ENCODE measurements around the gene HOXA1.

HOXA1 gene

GRCh38 chr7:27143950-27144780 is 48.4 kb upstream of the HOXA1 start:
- Histone ChIP-seq H3K27me3 (ENCODE audit: control insufficient read depth in 1 of 2, insufficient read depth in 1 of 2, low read length in 2 of 2) (peaks cover 0 to 13% of the 10 kb centered on the region in 2 experiments), H3K23ac (ENCODE audit: low read length in 2 of 2) (no peak overlapping the region), H3K14ac (ENCODE audit: low read length in 2 of 2) (no peak overlapping the region), H3K4ac (ENCODE audit: low read depth in 1 of 2, low read length in 2 of 2) (no peak overlapping the region), H3K4me3 (ENCODE audit: insufficient read depth in 1 of 2, low read depth in 1 of 2, low read length in 2 of 2) (peak overlapping the region in 1 of 2 experiments; percentile 82), H4K8ac (ENCODE audit: low read length) (no peak overlapping the region), H2BK120ac (ENCODE audit: low read depth, low read length) (no peak overlapping the region), H3K4me2 (ENCODE audit: low read length, poor library complexity, severe bottlenecking) (peak overlapping the region; percentile 49), H3K79me1 (replicated peaks; ENCODE audit: low read length, poor library complexity, severe bottlenecking) (peaks cover 16% of the 10 kb centered on the region), H3K9me3 (ENCODE audit: control insufficient read depth, low read length) (no peaks in the 10 kb centered on the region), H2BK12ac (ENCODE audit: low read length in 2 of 2) (no peak overlapping the region), H3K9ac (ENCODE audit: low read length) (peak overlapping the region; percentile 90), H3K36me3 (ENCODE audit: control insufficient read depth in 1 of 2, insufficient read depth in 2 of 2, low read depth in 1 of 2, low read length in 2 of 2) (peaks cover 14 to 40% of the 10 kb centered on the region in 2 experiments), H2BK5ac (ENCODE audit: low read depth, low read length, poor library complexity, severe bottlenecking) (no peak overlapping the region), H3K27ac (ENCODE audit: low read length, poor library complexity, severe bottlenecking) (no peak overlapping the region), H3K18ac (ENCODE audit: low read depth in 1 of 2, low read length in 2 of 2) (no peak overlapping the region), H4K91ac (ENCODE audit: low read length) (no peak overlapping the region), H2BK15ac (ENCODE audit: low read depth, poor library complexity, severe bottlenecking) (no peak overlapping the region), H3K4me1 (ENCODE audit: control insufficient read depth, insufficient read depth, low read depth, low read length) (peaks cover 11% of the 10 kb centered on the region), H2AK5ac (ENCODE audit: low read length, severe bottlenecking) (no peak overlapping the region), H2AFZ (ENCODE audit: low read depth, low read length) (peak overlapping the region; percentile 30)
- WGBS: 63% methylated on average over 32 of the region's 40 CpGs
- DNase-seq: no peak

- Histone ChIP-seq H2BK5ac (ENCODE audit: low read depth, low read length, poor library complexity, severe bottlenecking) (peak within 1 kb of the TSS; percentile 90), H3K18ac (ENCODE audit: low read depth in 1 of 2, low read length in 2 of 2) (peak within 1 kb of the TSS; percentile 37 to 78), H3K23ac (ENCODE audit: low read length in 2 of 2) (peak within 1 kb of the TSS in 1 of 2 experiments; percentile 34), H2BK15ac (ENCODE audit: low read depth, poor library complexity, severe bottlenecking) (peak within 1 kb of the TSS; percentile 36), H4K91ac (ENCODE audit: low read length) (peak within 1 kb of the TSS; percentile 54), H3K4me1 (ENCODE audit: control insufficient read depth, insufficient read depth, low read depth, low read length) (peaks cover 8% of the 10 kb centered on the region), H3K9ac (ENCODE audit: low read length) (peak within 1 kb of the TSS; percentile 97), H3K4ac (ENCODE audit: low read depth in 1 of 2, low read length in 2 of 2) (peak within 1 kb of the TSS; percentile 31 to 53), H3K4me2 (ENCODE audit: low read length, poor library complexity, severe bottlenecking) (peak within 1 kb of the TSS; percentile 85), H3K27me3 (ENCODE audit: control insufficient read depth in 1 of 2, insufficient read depth in 1 of 2, low read length in 2 of 2) (peaks cover 0 to 11% of the 10 kb centered on the region in 2 experiments), H3K4me3 (ENCODE audit: insufficient read depth in 1 of 2, low read depth in 1 of 2, low read length in 2 of 2) (peak within 1 kb of the TSS; percentile 82 to 96), H3K36me3 (ENCODE audit: control insufficient read depth in 1 of 2, insufficient read depth in 2 of 2, low read depth in 1 of 2, low read length in 2 of 2) (peaks cover 11 to 40% of the 10 kb centered on the region in 2 experiments), H2BK12ac (ENCODE audit: low read length in 2 of 2) (peak within 1 kb of the TSS in 1 of 2 experiments; percentile 87), H4K8ac (ENCODE audit: low read length) (peak within 1 kb of the TSS; percentile 49), H3K14ac (ENCODE audit: low read length in 2 of 2) (peak within 1 kb of the TSS in 1 of 2 experiments; percentile 71), H3K79me1 (replicated peaks; ENCODE audit: low read length, poor library complexity, severe bottlenecking) (peaks cover 11% of the 10 kb centered on the region), H3K9me3 (ENCODE audit: control insufficient read depth, low read length) (no peaks in the 10 kb centered on the region), H2AK5ac (ENCODE audit: low read length, severe bottlenecking) (no peak within 1 kb of the TSS), H2BK120ac (ENCODE audit: low read depth, low read length) (no peak within 1 kb of the TSS), H3K27ac (ENCODE audit: low read length, poor library complexity, severe bottlenecking) (peak within 1 kb of the TSS; percentile 20), H2AFZ (ENCODE audit: low read depth, low read length) (peak within 1 kb of the TSS; percentile 84)
- peak; percentile 84 for DNase-seq
- 2% methylated on average over 75 of the region's 86 CpGs for WGBS
Measured at GRCh38 chr7:27143023-27143949, 47.5 kb upstream of the HOXA1 start, which contains the start of gene HOXA5. HOXA5 (minus strand) TSS chr7:27143681; CDS start chr7:27143607, 74 bp downstream.

GRCh38 chr7:27142580-27143022 is 46.8 kb upstream of the HOXA1 start:
- Histone ChIP-seq H2BK15ac (ENCODE audit: low read depth, poor library complexity, severe bottlenecking) (no peak overlapping the region), H3K4me2 (ENCODE audit: low read length, poor library complexity, severe bottlenecking) (peak overlapping the region; percentile 85), H4K91ac (ENCODE audit: low read length) (no peak overlapping the region), H2BK12ac (ENCODE audit: low read length in 2 of 2) (peak overlapping the region in 1 of 2 experiments; percentile 68), H3K9ac (ENCODE audit: low read length) (peak overlapping the region; percentile 97), H2BK5ac (ENCODE audit: low read depth, low read length, poor library complexity, severe bottlenecking) (peak overlapping the region; percentile 90), H3K27ac (ENCODE audit: low read length, poor library complexity, severe bottlenecking) (peak overlapping the region; percentile 20), H3K36me3 (ENCODE audit: control insufficient read depth in 1 of 2, insufficient read depth in 2 of 2, low read depth in 1 of 2, low read length in 2 of 2) (peaks cover 8 to 43% of the 10 kb centered on the region in 2 experiments), H3K18ac (ENCODE audit: low read depth in 1 of 2, low read length in 2 of 2) (peak overlapping the region in 1 of 2 experiments; percentile 78), H3K27me3 (ENCODE audit: control insufficient read depth in 1 of 2, insufficient read depth in 1 of 2, low read length in 2 of 2) (peaks cover 0 to 8% of the 10 kb centered on the region in 2 experiments), H3K4me3 (ENCODE audit: insufficient read depth in 1 of 2, low read depth in 1 of 2, low read length in 2 of 2) (peak overlapping the region; percentile 82 to 96), H4K8ac (ENCODE audit: low read length) (no peak overlapping the region), H3K79me1 (replicated peaks; ENCODE audit: low read length, poor library complexity, severe bottlenecking) (peaks cover 8% of the 10 kb centered on the region), H3K9me3 (ENCODE audit: control insufficient read depth, low read length) (no peaks in the 10 kb centered on the region), H3K23ac (ENCODE audit: low read length in 2 of 2) (peak overlapping the region in 1 of 2 experiments; percentile 34), H3K4ac (ENCODE audit: low read depth in 1 of 2, low read length in 2 of 2) (peak overlapping the region in 1 of 2 experiments; percentile 31), H2BK120ac (ENCODE audit: low read depth, low read length) (no peak overlapping the region), H3K4me1 (ENCODE audit: control insufficient read depth, insufficient read depth, low read depth, low read length) (peaks cover 6% of the 10 kb centered on the region), H2AFZ (ENCODE audit: low read depth, low read length) (no peak overlapping the region), H2AK5ac (ENCODE audit: low read length, severe bottlenecking) (no peak overlapping the region), H3K14ac (ENCODE audit: low read length in 2 of 2) (no peak overlapping the region)
- 3% methylated on average over 26 of the region's 29 CpGs for WGBS
- DNase-seq: no peak
